ENCODE data around the gene SERPINA9.

- no peak for TF ChIP-seq CTCF (IDR thresholded peaks at IDR 0.05; ENCODE audit: borderline replicate concordance, extremely low read depth, low read length, poor library complexity, severe bottlenecking)
- TF ChIP-seq EZH2 (IDR thresholded peaks at IDR 0.05; ENCODE audit: borderline replicate concordance, low read depth, low read length, severe bottlenecking): no peak
These were observed 28.8 kb downstream of the SERPINA9 start for GRCh38 chr14:94447206-94447605.
